Measurements from ENCODE around the gene TIMM44. TPM values are rescaled to one million over a fixed set of nuclear protein-coding genes. Genes with fewer than 3 reads are reported as not detected.
A peak's percentile ranks its signal among the peaks of the same experiment; 100 is the strongest.

TIMM44 gene
- polyA plus RNA-seq, 1 of the 3 experiments (the other 2 are of a cell fraction) = 49.7 TPM

DNA sequence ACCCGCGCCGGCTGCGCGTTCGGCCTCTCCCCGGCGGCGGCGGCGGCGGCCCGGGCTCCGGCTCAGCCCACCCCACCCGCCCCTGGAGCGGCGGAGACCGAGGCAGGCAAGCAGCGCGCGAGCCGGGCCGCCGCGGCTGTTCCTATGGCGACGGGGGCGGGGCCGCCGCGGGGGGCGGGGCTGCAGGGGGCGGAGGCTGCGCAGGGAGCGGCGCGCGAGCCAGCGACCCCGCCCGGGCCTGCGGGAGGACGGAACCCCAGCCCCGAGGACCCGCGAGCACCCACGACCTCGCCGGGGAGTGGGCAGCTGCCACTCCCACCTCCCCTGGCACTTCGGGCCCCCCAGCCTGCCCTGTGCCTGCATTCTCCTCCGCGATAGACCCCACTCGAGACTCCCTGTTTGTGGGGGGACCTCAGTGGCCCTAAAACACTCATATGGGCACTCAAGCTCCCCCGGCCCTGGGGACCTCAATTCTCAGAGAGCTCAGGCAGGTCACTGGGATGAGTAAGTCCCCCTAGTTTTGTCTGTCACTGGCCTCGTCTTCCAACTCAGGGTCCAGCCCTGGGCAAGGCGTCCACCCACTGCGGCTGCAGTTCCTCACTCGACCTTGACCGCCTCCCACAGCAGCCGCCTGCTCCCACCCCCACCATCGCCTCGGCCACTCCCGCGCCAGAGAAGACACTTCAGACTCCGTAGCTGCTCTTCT, 17.3 kb downstream of the TIMM44 start, which contains the start of gene CTXN1:
Gene CTXN1 (minus strand): TSS at position 115 of the 706 bp plus-strand sequence. CDS start 597 bp downstream, outside the sequence.
- peaks cover 11 to 28% of the 10 kb centered on the region in 2 experiments for H3K36me3 ChIP-seq (replicated peaks in 1 of 2; ENCODE audit: control insufficient read depth in 1 of 2, insufficient read depth in 2 of 2, low read length in 1 of 2)
- peak; percentile 94 for DNase-seq
- POLR2A ChIA-PET = interaction anchor here (0.6 to 1.0 kb wide), 2 partner anchors 18 to 174 kb away, joined by 5 to 6 read pairs; partner anchors contain the start of gene TIMM44
- CTCF ChIA-PET = interaction anchor here (1.7 to 6.7 kb wide), 4 partner anchors 8 to 73 kb away, joined by 7 to 69 read pairs (median 10); partner anchors contain the start of gene TIMM44
- H3K4me3 ChIP-seq (ENCODE audit: low read depth in 2 of 2, low read length in 1 of 2) = peak within 1 kb of the TSS; percentile 68 to 72
- no peak within 1 kb of the TSS; the same call in 1 of the 2 replicates for H2AFZ ChIP-seq (ENCODE audit: low read depth)
- peaks cover 36% of the 10 kb centered on the region for H4K20me1 ChIP-seq (ENCODE audit: insufficient read depth)
- H3F3A ChIP-seq (replicated peaks; ENCODE audit: insufficient read depth) = peaks cover 37% of the 10 kb centered on the region
- peak within 1 kb of the TSS; percentile 63; the same call in 1 of the 2 replicates for H3K9ac ChIP-seq
- peaks cover 22% of the 10 kb centered on the region; the same call in 1 of the 2 replicates for H3K79me2 ChIP-seq (ENCODE audit: insufficient read depth)
- H3K27ac ChIP-seq (ENCODE audit: low read depth in 2 of 2, low read length in 1 of 2) = peak within 1 kb of the TSS; percentile 52 to 81; a peak in 3 of 4 replicates
- peaks cover 47 to 60% of the 10 kb centered on the region in 2 experiments for H3K4me1 ChIP-seq (ENCODE audit: control insufficient read depth in 1 of 2, insufficient read depth in 2 of 2, low read depth in 1 of 2, low read length in 1 of 2)
- TF ChIP-seq POLR2AphosphoS5 (IDR thresholded peaks at IDR 0.05; ENCODE audit: low read depth, low read length) (peak; percentile 44; the same call in 1 of the 2 replicates), NRF1 (IDR thresholded peaks at IDR 0.05; ENCODE audit: low read depth, low read length) (peak; percentile 66), MXI1 (IDR thresholded peaks at IDR 0.05; ENCODE audit: low read depth, low read length) (0 out of 2 replicates have a peak, but pooled peaks have one; percentile 5)
- TF ChIP-seq, protein P1, sequence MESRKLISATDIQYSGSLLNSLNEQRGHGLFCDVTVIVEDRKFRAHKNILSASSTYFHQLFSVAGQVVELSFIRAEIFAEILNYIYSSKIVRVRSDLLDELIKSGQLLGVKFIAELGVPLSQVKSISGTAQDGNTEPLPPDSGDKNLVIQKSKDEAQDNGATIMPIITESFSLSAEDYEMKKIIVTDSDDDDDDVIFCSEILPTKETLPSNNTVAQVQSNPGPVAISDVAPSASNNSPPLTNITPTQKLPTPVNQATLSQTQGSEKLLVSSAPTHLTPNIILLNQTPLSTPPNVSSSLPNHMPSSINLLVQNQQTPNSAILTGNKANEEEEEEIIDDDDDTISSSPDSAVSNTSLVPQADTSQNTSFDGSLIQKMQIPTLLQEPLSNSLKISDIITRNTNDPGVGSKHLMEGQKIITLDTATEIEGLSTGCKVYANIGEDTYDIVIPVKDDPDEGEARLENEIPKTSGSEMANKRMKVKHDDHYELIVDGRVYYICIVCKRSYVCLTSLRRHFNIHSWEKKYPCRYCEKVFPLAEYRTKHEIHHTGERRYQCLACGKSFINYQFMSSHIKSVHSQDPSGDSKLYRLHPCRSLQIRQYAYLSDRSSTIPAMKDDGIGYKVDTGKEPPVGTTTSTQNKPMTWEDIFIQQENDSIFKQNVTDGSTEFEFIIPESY (IDR thresholded peaks at IDR 0.05; ENCODE audit: borderline replicate concordance, low read depth) = no peak
- 24% methylated on average over 9 of the region's 65 CpGs for WGBS (ENCODE audit: low lambda C conversion rate)
- no peaks in the 10 kb centered on the region for H3K9me2 ChIP-seq
- H3K27me3 ChIP-seq (ENCODE audit: insufficient read depth) = no peaks in the 10 kb centered on the region
- H3K9me3 ChIP-seq = no peaks in the 10 kb centered on the region
- H3K4me2 ChIP-seq = peak within 1 kb of the TSS; percentile 88

DNA sequence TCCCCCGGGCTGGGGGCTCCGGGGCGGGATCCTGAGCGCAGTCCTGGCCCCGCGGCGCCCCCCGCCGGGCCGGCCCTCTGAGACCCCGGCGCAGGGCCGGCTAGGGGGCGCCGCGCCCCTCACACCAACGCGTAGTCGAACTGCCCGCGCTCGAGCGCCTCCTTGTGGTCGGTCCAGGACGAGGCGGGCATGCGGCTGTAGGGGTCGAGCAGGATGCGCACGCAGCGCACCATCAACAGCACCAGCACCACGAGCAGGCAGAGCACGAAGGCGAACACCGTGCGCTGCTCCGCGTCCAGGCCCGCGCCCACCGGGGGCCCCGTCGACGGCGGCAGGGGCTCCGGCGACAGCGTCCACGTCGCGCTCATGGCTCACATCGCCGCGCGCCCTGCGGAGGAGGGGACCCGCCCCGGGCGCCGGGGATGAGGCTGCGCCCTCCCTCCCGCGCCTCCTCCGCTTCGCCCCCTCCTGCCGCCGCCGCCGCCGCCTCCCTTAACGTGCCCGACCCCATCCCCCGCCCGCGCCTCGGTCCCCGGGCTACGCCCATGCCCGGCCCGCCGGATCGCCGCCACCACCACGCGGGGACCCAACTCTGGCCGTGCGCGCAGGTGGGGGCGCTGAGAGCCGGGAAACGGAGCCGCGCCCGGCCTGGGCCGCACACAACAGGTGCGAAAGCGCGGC, 18.2 kb downstream of the TIMM44 start:
- Histone ChIP-seq H3K36me3 (replicated peaks in 1 of 2; ENCODE audit: control insufficient read depth in 1 of 2, insufficient read depth in 2 of 2, low read length in 1 of 2) (peaks cover 4 to 23% of the 10 kb centered on the region in 2 experiments), H3K9ac (peak overlapping the region; percentile 63; the same call in 1 of the 2 replicates), H3K4me2 (peak overlapping the region; percentile 74; the same call in 1 of the 2 replicates), H3K27ac (ENCODE audit: low read depth in 2 of 2, low read length in 1 of 2) (peak overlapping the region in 1 of 2 experiments; percentile 81; a peak in 2 of 4 replicates), H3K9me3 (no peaks in the 10 kb centered on the region), H2AFZ (ENCODE audit: low read depth) (no peak overlapping the region), H4K20me1 (ENCODE audit: insufficient read depth) (peaks cover 36% of the 10 kb centered on the region), H3K79me2 (ENCODE audit: insufficient read depth) (peaks cover 24% of the 10 kb centered on the region; the same call in 1 of the 2 replicates), H3K27me3 (ENCODE audit: insufficient read depth) (no peaks in the 10 kb centered on the region), H3K4me3 (ENCODE audit: low read depth in 2 of 2, low read length in 1 of 2) (peak overlapping the region; percentile 64 to 72), H3K9me2 (no peaks in the 10 kb centered on the region), H3F3A (replicated peaks; ENCODE audit: insufficient read depth) (peaks cover 29% of the 10 kb centered on the region), H3K4me1 (ENCODE audit: control insufficient read depth in 1 of 2, insufficient read depth in 2 of 2, low read depth in 1 of 2, low read length in 1 of 2) (peaks cover 43 to 63% of the 10 kb centered on the region in 2 experiments)
- CTCF ChIA-PET = interaction anchor here (1.7 kb wide), 1 partner anchor 72 kb away, joined by 12 read pairs; no protein-coding TSS in a partner anchor
- peak; percentile 94 for DNase-seq
- POLR2A ChIA-PET = no interaction called here
- WGBS (ENCODE audit: low lambda C conversion rate) = no CpG with 5 or more reads among the region's 98 CpGs
- TF ChIP-seq RAD21 (IDR thresholded peaks at IDR 0.05; ENCODE audit: low read length) (peak; percentile 54), FOXJ3 (CRISPR knock-in tag; IDR thresholded peaks at IDR 0.05) (no peak), FOSL2 (IDR thresholded peaks at IDR 0.05; ENCODE audit: borderline replicate concordance, low read depth) (no peak), RXRA (IDR thresholded peaks at IDR 0.05; ENCODE audit: borderline replicate concordance, low read depth) (no peak), SMC3 (IDR thresholded peaks at IDR 0.05; ENCODE audit: low read depth, low read length) (peak; percentile 57), EZH2phosphoT487 (IDR thresholded peaks at IDR 0.05; ENCODE audit: borderline replicate concordance, low read depth) (no peak), CHD2 (IDR thresholded peaks at IDR 0.05; ENCODE audit: low read length, partially characterized antibody) (no peak)
- TF ChIP-seq, protein P2, sequence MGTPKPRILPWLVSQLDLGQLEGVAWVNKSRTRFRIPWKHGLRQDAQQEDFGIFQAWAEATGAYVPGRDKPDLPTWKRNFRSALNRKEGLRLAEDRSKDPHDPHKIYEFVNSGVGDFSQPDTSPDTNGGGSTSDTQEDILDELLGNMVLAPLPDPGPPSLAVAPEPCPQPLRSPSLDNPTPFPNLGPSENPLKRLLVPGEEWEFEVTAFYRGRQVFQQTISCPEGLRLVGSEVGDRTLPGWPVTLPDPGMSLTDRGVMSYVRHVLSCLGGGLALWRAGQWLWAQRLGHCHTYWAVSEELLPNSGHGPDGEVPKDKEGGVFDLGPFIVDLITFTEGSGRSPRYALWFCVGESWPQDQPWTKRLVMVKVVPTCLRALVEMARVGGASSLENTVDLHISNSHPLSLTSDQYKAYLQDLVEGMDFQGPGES (IDR thresholded peaks at IDR 0.05; ENCODE audit: low read depth, low read length) = no peak
- TF ChIP-seq, protein P3, sequence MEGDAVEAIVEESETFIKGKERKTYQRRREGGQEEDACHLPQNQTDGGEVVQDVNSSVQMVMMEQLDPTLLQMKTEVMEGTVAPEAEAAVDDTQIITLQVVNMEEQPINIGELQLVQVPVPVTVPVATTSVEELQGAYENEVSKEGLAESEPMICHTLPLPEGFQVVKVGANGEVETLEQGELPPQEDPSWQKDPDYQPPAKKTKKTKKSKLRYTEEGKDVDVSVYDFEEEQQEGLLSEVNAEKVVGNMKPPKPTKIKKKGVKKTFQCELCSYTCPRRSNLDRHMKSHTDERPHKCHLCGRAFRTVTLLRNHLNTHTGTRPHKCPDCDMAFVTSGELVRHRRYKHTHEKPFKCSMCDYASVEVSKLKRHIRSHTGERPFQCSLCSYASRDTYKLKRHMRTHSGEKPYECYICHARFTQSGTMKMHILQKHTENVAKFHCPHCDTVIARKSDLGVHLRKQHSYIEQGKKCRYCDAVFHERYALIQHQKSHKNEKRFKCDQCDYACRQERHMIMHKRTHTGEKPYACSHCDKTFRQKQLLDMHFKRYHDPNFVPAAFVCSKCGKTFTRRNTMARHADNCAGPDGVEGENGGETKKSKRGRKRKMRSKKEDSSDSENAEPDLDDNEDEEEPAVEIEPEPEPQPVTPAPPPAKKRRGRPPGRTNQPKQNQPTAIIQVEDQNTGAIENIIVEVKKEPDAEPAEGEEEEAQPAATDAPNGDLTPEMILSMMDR (IDR thresholded peaks at IDR 0.05) = peak; percentile 83
- TF ChIP-seq, protein P4, sequence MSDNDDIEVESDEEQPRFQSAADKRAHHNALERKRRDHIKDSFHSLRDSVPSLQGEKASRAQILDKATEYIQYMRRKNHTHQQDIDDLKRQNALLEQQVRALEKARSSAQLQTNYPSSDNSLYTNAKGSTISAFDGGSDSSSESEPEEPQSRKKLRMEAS (IDR thresholded peaks at IDR 0.05; ENCODE audit: low read depth) = peak; percentile 97
- TF ChIP-seq, protein P5, sequence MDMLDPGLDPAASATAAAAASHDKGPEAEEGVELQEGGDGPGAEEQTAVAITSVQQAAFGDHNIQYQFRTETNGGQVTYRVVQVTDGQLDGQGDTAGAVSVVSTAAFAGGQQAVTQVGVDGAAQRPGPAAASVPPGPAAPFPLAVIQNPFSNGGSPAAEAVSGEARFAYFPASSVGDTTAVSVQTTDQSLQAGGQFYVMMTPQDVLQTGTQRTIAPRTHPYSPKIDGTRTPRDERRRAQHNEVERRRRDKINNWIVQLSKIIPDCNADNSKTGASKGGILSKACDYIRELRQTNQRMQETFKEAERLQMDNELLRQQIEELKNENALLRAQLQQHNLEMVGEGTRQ (IDR thresholded peaks at IDR 0.05; ENCODE audit: borderline replicate concordance, low read depth, low read length) = no peak
- TF ChIP-seq, protein P6, sequence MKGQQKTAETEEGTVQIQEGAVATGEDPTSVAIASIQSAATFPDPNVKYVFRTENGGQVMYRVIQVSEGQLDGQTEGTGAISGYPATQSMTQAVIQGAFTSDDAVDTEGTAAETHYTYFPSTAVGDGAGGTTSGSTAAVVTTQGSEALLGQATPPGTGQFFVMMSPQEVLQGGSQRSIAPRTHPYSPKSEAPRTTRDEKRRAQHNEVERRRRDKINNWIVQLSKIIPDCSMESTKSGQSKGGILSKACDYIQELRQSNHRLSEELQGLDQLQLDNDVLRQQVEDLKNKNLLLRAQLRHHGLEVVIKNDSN (IDR thresholded peaks at IDR 0.05; ENCODE audit: borderline replicate concordance, low read depth) = no peak

Data from SK-N-SH (cell line).